Tibial artery (tissue), 4 donors: ENCODE data around the gene ZIC5.

Source experiments
- DNase-seq, 2 donors: peaks; one replicate each; pipeline ENCODE4 v3.0.0-alpha.2; 2019
- H3K27ac ChIP-seq, 2 donors: fragments of 200-600 bp; sonication (generic) in 1 of 2; 1 replicate in 1 of 2; 2 replicates in 1 of 2; pipeline ENCODE4 v1.5.1; 2018 to 2019; ENCODE audit warnings: mild to moderate bottlenecking in 1 of 2
- H3K27me3 ChIP-seq, 2 donors: fragments of 200-600 bp; sonication (generic) in 1 of 2; one replicate each; pipeline versions ENCODE4 v1.5.1 to v1.6.0; 2016 to 2019
- H3K36me3 ChIP-seq, 3 donors: fragments of 200-600 bp; sonication (generic) in 2 of 3; one replicate each; pipeline ENCODE4 v1.5.1; 2016 to 2019; ENCODE audit warnings: mild to moderate bottlenecking in 2 of 3
- H3K4me1 ChIP-seq, 4 donors: fragments of 200-600 bp; sonication (generic) in 2 of 4; 1 replicate in 3 of 4; 2 replicates in 1 of 4; pipeline ENCODE4 v1.5.1; 2016 to 2019
- H3K4me3 ChIP-seq, 2 donors: fragments of 200-600 bp; sonication (generic) in 1 of 2; 1 replicate in 1 of 2; 2 replicates in 1 of 2; pipeline ENCODE4 v1.5.1; 2018 to 2019; ENCODE audit warnings: mild to moderate bottlenecking in 2 of 2
- H3K9me3 ChIP-seq, 3 donors: fragments of 200-600 bp; sonication (generic) in 1 of 3; one replicate each; pipeline ENCODE4 v1.5.1; 2016 to 2019
- CTCF ChIP-seq, 2 experiments: fragments of 200-600 bp in 1 of 2; fragments of 450-650 bp in 1 of 2; IDR thresholded peaks; one replicate each; pipeline ENCODE4 v1.5.1; 2017 to 2019; ENCODE audit warnings: antibody characterized with exemption in 2 of 2, mild to moderate bottlenecking in 1 of 2, moderate library complexity in 1 of 2
- intact Hi-C: fragments of 100-400 bp; cut with DNase I; formaldehyde crosslinking; loops from one replicate; pipeline ENCODE4 v1.15.0; 2023; ENCODE audit warnings: low total_unique reads

Gene ZIC5

GRCh38 chr13:99978799-99979452 is 7.4 kb upstream of the ZIC5 start:
- Histone ChIP-seq H3K27me3 (peaks cover 14 to 100% of the 10 kb centered on the region in 2 donors), H3K9me3 (peaks cover 0 to 7% (median 0%) of the 10 kb centered on the region in 3 donors), H3K36me3 (no peaks in the 10 kb centered on the region), H3K27ac (no peak overlapping the region), H3K4me1 (peaks cover 0 to 43% (median 37%) of the 10 kb centered on the region in 4 donors), H3K4me3 (peak overlapping the region in 1 of 2 donors; percentile 67)
- TF ChIP-seq CTCF (IDR thresholded peaks at IDR 0.05) = no peak
- DNase-seq = no peak
- intact Hi-C loops = no loop called here

DNA sequence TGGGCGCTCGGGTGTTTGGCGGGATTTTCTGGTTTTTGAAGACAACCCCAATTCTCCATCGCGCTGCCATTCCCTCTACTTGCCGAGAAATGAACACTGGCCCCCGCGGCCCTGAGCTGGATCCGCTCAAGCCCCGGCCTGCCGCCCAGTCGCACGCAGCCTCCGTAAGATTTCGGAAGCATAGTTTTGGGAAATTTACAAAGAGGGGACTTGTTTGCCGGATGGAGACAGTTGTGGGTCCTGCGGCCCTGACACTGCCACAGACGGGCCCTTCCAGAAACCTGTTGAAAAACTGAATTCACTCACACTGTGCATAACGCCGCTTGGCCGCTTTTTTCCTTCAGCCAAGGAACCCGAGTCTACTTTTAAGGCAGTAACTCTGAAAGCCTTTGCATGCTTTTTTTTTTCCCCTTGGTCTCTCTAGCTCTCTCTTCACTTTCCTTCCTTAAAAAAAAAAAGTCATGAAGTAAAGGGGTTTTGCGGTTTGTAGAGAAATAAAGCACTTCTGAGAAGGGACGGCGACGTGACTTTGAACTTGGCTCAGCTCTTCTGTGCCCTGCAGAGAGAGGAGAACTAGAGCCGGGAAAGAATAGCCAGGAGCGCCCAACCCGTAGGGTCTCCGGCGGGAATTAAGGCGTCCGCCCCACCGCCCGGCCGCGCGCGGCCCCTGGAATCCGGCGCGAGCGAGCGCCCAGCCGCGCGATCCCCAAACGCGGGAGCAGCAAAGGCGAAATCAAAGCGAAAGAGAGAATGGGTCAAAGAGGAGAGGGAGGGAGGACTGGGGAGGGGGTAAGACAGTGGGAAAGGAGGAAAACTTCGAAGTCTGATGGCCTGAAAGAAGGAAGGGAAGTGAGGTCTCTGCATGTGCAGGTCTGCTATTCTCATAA is 6.6 kb upstream of the ZIC5 start:
- H3K36me3 ChIP-seq = no peaks in the 10 kb centered on the region
- peaks cover 14 to 100% of the 10 kb centered on the region in 2 donors for H3K27me3 ChIP-seq
- DNase-seq = no peak
- no peak for TF ChIP-seq CTCF (IDR thresholded peaks at IDR 0.05)
- H3K9me3 ChIP-seq = no peaks in the 10 kb centered on the region
- intact Hi-C loops = no loop called here
- H3K27ac ChIP-seq = no peak overlapping the region
- no peak overlapping the region for H3K4me3 ChIP-seq
- H3K4me1 ChIP-seq = peaks cover 0 to 43% (median 37%) of the 10 kb centered on the region in 4 donors

- no peak overlapping the region for H3K27ac ChIP-seq
- intact Hi-C loops = no loop called here
- peaks cover 0 to 37% (median 33%) of the 10 kb centered on the region in 4 donors for H3K4me1 ChIP-seq
- no peak overlapping the region for H3K4me3 ChIP-seq
- no peak for DNase-seq
- H3K27me3 ChIP-seq = peaks cover 14 to 100% of the 10 kb centered on the region in 2 donors
- no peak for TF ChIP-seq CTCF (IDR thresholded peaks at IDR 0.05)
- no peaks in the 10 kb centered on the region for H3K36me3 ChIP-seq
- no peaks in the 10 kb centered on the region for H3K9me3 ChIP-seq
Measured at GRCh38 chr13:99977334-99977911, 5.9 kb upstream of the ZIC5 start.

- Histone ChIP-seq H3K9me3 (no peaks in the 10 kb centered on the region), H3K27ac (no peak overlapping the region), H3K4me1 (peaks cover 0 to 33% (median 28%) of the 10 kb centered on the region in 4 donors), H3K36me3 (no peaks in the 10 kb centered on the region), H3K27me3 (peaks cover 18 to 100% of the 10 kb centered on the region in 2 donors), H3K4me3 (no peak overlapping the region)
- no peak for TF ChIP-seq CTCF (IDR thresholded peaks at IDR 0.05)
- no peak for DNase-seq
- intact Hi-C loops = no loop called here
Measured at GRCh38 chr13:99976575-99976974, 5.0 kb upstream of the ZIC5 start.

GRCh38 chr13:99975626-99976025 is 4.1 kb upstream of the ZIC5 start:
- intact Hi-C loops = no loop called here
- Histone ChIP-seq H3K9me3 (no peaks in the 10 kb centered on the region), H3K4me1 (peaks cover 0 to 33% (median 27%) of the 10 kb centered on the region in 4 donors), H3K36me3 (no peaks in the 10 kb centered on the region), H3K27me3 (peaks cover 21 to 100% of the 10 kb centered on the region in 2 donors), H3K27ac (no peak overlapping the region), H3K4me3 (no peak overlapping the region)
- no peak for TF ChIP-seq CTCF (IDR thresholded peaks at IDR 0.05)
- no peak for DNase-seq
